HepG2 (cell line): Measurements from ENCODE around the gene MRPL34. TPM values are rescaled to one million over a fixed set of nuclear protein-coding genes. Genes with fewer than 3 reads are reported as not detected.

Experiments used
- ATAC-seq: fragments of 200-7000 bp; cut with Tn5 transposase; 3 replicates; pipeline ENCODE4 v1.9.1; 2020; ENCODE audit warnings: mild to moderate bottlenecking, moderate library complexity
- BruUV-seq: library from RNA; stranded (reverse); fragments of 400-500 nt; replicated peaks from 2 replicates; lab custom pipeline; 2021; lab: Mats Ljungman, UMichigan
- CTCF ChIA-PET: fragments of 300-600 bp; formaldehyde crosslinking; extraction: SDS; loops from one replicate; lab custom pipeline; 2021; ENCODE audit warnings: low total read pairs, inconsistent platforms, low intra/inter-chr PET ratio; lab: Yijun Ruan, JAX
- POLR2A ChIA-PET: fragments of 350-600 bp; sonication (Branson Sonifier 250); formaldehyde crosslinking; loops from one replicate; lab custom pipeline; 2020; ENCODE audit warnings: antibody characterized with exemption, inconsistent platforms; lab: Yijun Ruan, JAX
- DNase-seq: peaks from one replicate; pipeline ENCODE4 v3.0.0-alpha.2; 2015; ENCODE audit warnings: low spot score
- FAIRE-seq: peaks from 3 replicates; lab custom pipeline; 2011; peaks lifted over from hg19 to GRCh38; lab: Jason Lieb, UNC
- H2AFZ ChIP-seq: one replicate; pipeline ENCODE4 v1.6.1; 2011; ENCODE audit warnings: low read length, inconsistent platforms
- H3K27ac ChIP-seq: fragments of 300-600 bp; 3 replicates; pipeline ENCODE4 v1.8.0; 2011; ENCODE audit warnings: mixed run types, mild to moderate bottlenecking, mixed read lengths, low read length, inconsistent platforms; ENCODE audit not compliant: insufficient read depth; ENCODE audit errors: extremely low read length
- H3K27me3 ChIP-seq, 2 experiments: fragments of 200-600 bp in 1 of 2; 2 replicates in 1 of 2; 3 replicates in 1 of 2; pipeline versions ENCODE4 v1.6.0 to v1.8.0; 2011; ENCODE audit warnings: low read length in 2 of 2, mild to moderate bottlenecking in 2 of 2, moderate library complexity in 2 of 2, inconsistent platforms in 1 of 2; ENCODE audit not compliant: insufficient read depth in 2 of 2, control insufficient read depth in 1 of 2
- H3K36me3 ChIP-seq, 2 experiments: fragments of 200-600 bp in 1 of 2; replicated peaks in 1 of 2; 2 replicates in 1 of 2; 3 replicates in 1 of 2; pipeline versions ENCODE4 v1.5.1 to v1.8.0; 2011; ENCODE audit warnings: low read length in 2 of 2, inconsistent platforms in 1 of 2; ENCODE audit not compliant: insufficient read depth in 2 of 2, control insufficient read depth in 1 of 2
- H3K4me1 ChIP-seq: 2 replicates; pipeline ENCODE4 v1.5.1; 2012; ENCODE audit warnings: low read length, inconsistent platforms; ENCODE audit not compliant: insufficient read depth
- H3K4me2 ChIP-seq: 2 replicates; pipeline ENCODE4 v1.6.0; 2011; ENCODE audit warnings: low read depth, low read length, inconsistent platforms
- H3K4me3 ChIP-seq, 3 experiments: fragments of 200-600 bp in 1 of 3; sonication (generic), shearing (Covaris generic) in 1 of 3; replicated peaks in 1 of 3; 2 replicates each; pipeline ENCODE4 v1.5.1; 2011 to 2016; ENCODE audit warnings: low read length in 3 of 3, inconsistent platforms in 2 of 3, low read depth in 2 of 3, mild to moderate bottlenecking in 2 of 3, control low read depth in 1 of 3, mixed read lengths in 1 of 3; ENCODE audit not compliant: insufficient read depth in 1 of 3
- H3K79me2 ChIP-seq: one replicate; pipeline ENCODE4 v1.6.1; 2011; ENCODE audit warnings: low read length, inconsistent platforms; ENCODE audit not compliant: insufficient read depth
- H3K9ac ChIP-seq: 2 replicates; pipeline ENCODE4 v1.6.0; 2011; ENCODE audit warnings: mild to moderate bottlenecking, low read depth, low read length, inconsistent platforms; ENCODE audit not compliant: insufficient read depth
- H3K9me3 ChIP-seq: 2 replicates; pipeline ENCODE4 v1.5.1; 2012; ENCODE audit warnings: mild to moderate bottlenecking, low read length
- H4K20me1 ChIP-seq: 2 replicates; pipeline ENCODE4 v1.6.0; 2011; ENCODE audit warnings: inconsistent platforms, mild to moderate bottlenecking, low read length, moderate library complexity; ENCODE audit not compliant: insufficient read depth
- CBFB ChIP-seq: sonication (generic); formaldehyde crosslinking; IDR thresholded peaks from 2 replicates; pipeline ENCODE4 v1.4.0; 2020; ENCODE audit warnings: missing genetic modification reagents
- HNRNPK ChIP-seq: fragments of 200-400 bp; formaldehyde crosslinking; IDR thresholded peaks from 2 replicates; pipeline ENCODE4 v1.6.1; 2018; ENCODE audit warnings: low read length, low read depth, moderate library complexity, mild to moderate bottlenecking; ENCODE audit not compliant: poor library complexity, severe bottlenecking
- HOXD1 ChIP-seq: sonication (generic); formaldehyde crosslinking; IDR thresholded peaks from 2 replicates; pipeline ENCODE4 v1.5.0; 2020; ENCODE audit warnings: missing genetic modification reagents
- KMT2A ChIP-seq: sonication (generic); formaldehyde crosslinking; IDR thresholded peaks from 2 replicates; pipeline ENCODE4 v1.4.0; 2020; ENCODE audit warnings: missing genetic modification reagents
- NCOA1 ChIP-seq: sonication (generic); formaldehyde crosslinking; IDR thresholded peaks from 2 replicates; pipeline ENCODE4 v1.9.0; 2021; ENCODE audit warnings: missing genetic modification reagents
- PCBP1 ChIP-seq: fragments of 200-400 bp; formaldehyde crosslinking; IDR thresholded peaks from 2 replicates; pipeline ENCODE4 v1.6.1; 2017; ENCODE audit warnings: mild to moderate bottlenecking, low read depth, low read length, borderline replicate concordance
- POLR2G ChIP-seq: fragments of 200-400 bp; formaldehyde crosslinking; IDR thresholded peaks from 2 replicates; pipeline ENCODE4 v1.6.1; 2018; ENCODE audit warnings: mild to moderate bottlenecking, low read depth, low read length, moderate library complexity
- RBFOX2 ChIP-seq: fragments of 200-400 bp; formaldehyde crosslinking; IDR thresholded peaks from 2 replicates; pipeline ENCODE4 v1.6.1; 2017; ENCODE audit warnings: low read depth, mild to moderate bottlenecking, low read length
- SRSF4 ChIP-seq: fragments of 200-400 bp; formaldehyde crosslinking; IDR thresholded peaks from one replicate; pipeline ENCODE4 v1.6.1; 2018; ENCODE audit warnings: mild to moderate bottlenecking, low read depth, low read length, moderate library complexity; ENCODE audit not compliant: poor library complexity, severe bottlenecking
- SSRP1 ChIP-seq: IDR thresholded peaks from 2 replicates; pipeline ENCODE4 v1.6.1; 2016; ENCODE audit warnings: control low read depth
- XRCC5 ChIP-seq: fragments of 200-400 bp; formaldehyde crosslinking; optimal IDR thresholded peaks from 2 replicates; pipeline ENCODE3; 2017; ENCODE audit warnings: mild to moderate bottlenecking, low read length
- ZFP36L2 ChIP-seq: sonication (generic); formaldehyde crosslinking; IDR thresholded peaks from 2 replicates; pipeline ENCODE4 v1.4.0; 2020; ENCODE audit warnings: missing genetic modification reagents
- ZFYVE20 ChIP-seq: sonication (generic); formaldehyde crosslinking; IDR thresholded peaks from 2 replicates; pipeline ENCODE4 v1.8.0; 2023; ENCODE audit warnings: low read depth, mild to moderate bottlenecking, moderate library complexity, missing genetic modification reagents, borderline replicate concordance
- WGBS: methylation state at CpG from one replicate; pipeline ENCODE4 v1.1.6; 2017; ENCODE audit warnings: low lambda C conversion rate; 5-methylcytosine and 5-hydroxymethylcytosine counted together
- in situ Hi-C: cut with HindIII; loops from 2 replicates; pipeline ENCODE4 v1.10.0; 2017; ENCODE audit warnings: low pct_unique_long_range_greater_than_20kb; ENCODE audit not compliant: extremely low pct_ligation_motif_present
- intact Hi-C: fragments of 100-400 bp; cut with micrococcal nuclease; formaldehyde crosslinking; loops from one replicate; pipeline ENCODE4 v1.10.0; 2022; ENCODE audit not compliant: unreplicated experiment
- polyA plus RNA-seq, 8 experiments: library from polyadenylated mRNA; depleted of rRNA in 3 of 8; stranded (reverse) in 7 of 8; unstranded in 1 of 8; fragments of >200 nt; fragmentation: Illumina TruSeq in 4 of 8; extraction: Trizol in 4 of 8; gene quantifications; 2 replicates each; pipeline versions ENCODE4 v1.2.1 to v1.2.3, GENCODE V29; 2011 to 2016; ENCODE audit warnings: low read depth in 4 of 8, missing spikeins in 1 of 8, mixed read lengths in 1 of 8; ENCODE audit not compliant: insufficient read depth in 1 of 8
- total RNA-seq, 5 experiments: library from RNA; depleted of rRNA; stranded (reverse); fragments of >200 nt; fragmentation: Illumina TruSeq; extraction: Trizol; gene quantifications; 2 replicates each; pipeline ENCODE4 v1.2.3, GENCODE V29; 2016; ENCODE audit warnings: low read depth in 1 of 5
- TF ChIP-seq, protein P1 (sequence below), 2 experiments: sonication (generic) in 1 of 2; formaldehyde crosslinking in 1 of 2; IDR thresholded peaks; 2 replicates each; pipeline versions ENCODE4 v1.4.0 to v1.6.1; 2018 to 2020; ENCODE audit warnings: missing genetic modification reagents in 2 of 2, borderline replicate concordance in 1 of 2, low read depth in 1 of 2, mild to moderate bottlenecking in 1 of 2, missing biosample characterization in 1 of 2
- TF ChIP-seq, protein P2 (sequence below): sonication (generic); formaldehyde crosslinking; IDR thresholded peaks from 2 replicates; pipeline ENCODE4 v1.4.0; 2020; ENCODE audit warnings: mild to moderate bottlenecking, missing genetic modification reagents

The MRPL34 gene
- total and polyA plus RNA-seq, 2 of the 13 experiments (the other 11 are each of a cell fraction or from before 2014, with no cell fraction given): 74.0 to 77.3 TPM

DNA sequence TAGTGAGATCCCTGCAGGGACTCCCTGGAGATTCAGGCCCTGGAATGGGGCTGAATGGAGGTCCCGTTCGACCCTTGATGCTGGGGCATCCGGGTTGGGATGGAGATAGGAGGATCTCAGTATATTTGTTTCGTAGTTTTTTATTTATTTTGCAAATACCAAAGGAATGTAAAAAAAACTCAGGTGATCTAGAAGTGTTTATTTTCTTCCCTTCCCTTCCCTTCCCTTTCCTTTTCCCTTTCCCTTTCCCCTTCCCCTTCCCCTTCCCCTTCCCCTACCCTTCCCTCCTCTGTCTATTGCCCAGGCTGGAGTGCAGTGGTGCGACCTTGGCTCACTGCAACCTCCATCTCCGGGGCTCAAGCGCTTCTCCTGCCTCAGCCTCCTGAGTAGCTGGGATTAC is 36.2 kb downstream of the MRPL34 start:
- H3K9me3 ChIP-seq: no peaks in the 10 kb centered on the region
- H3K4me3 ChIP-seq: no peak overlapping the region
- WGBS: 88% methylated on average over 7 of the region's 7 CpGs
- no peak overlapping the region for H2AFZ ChIP-seq
- no peaks in the 10 kb centered on the region for H4K20me1 ChIP-seq
- ATAC-seq (no peak), DNase-seq (no peak), FAIRE-seq (no peak)
- POLR2A ChIA-PET: no interaction called here
- no peak for TF ChIP-seq CBFB (CRISPR knock-in tag)
- TF ChIP-seq HNRNPK: peak; percentile 88
- 0 out of 2 replicates have a peak, but pooled peaks have one; percentile 1 for TF ChIP-seq POLR2G
- TF ChIP-seq SRSF4: no peak
- 0 out of 2 replicates have a peak, but pooled peaks have one; percentile 26 for TF ChIP-seq PCBP1
- TF ChIP-seq RBFOX2: 0 out of 2 replicates have a peak, but pooled peaks have one; percentile 5
- no TSS peak for BruUV-seq
- no peak overlapping the region for H3K9ac ChIP-seq
- H3K79me2 ChIP-seq: peaks cover 7% of the 10 kb centered on the region
- peaks cover 43% of the 10 kb centered on the region for H3K4me1 ChIP-seq
- no peak overlapping the region for H3K4me2 ChIP-seq
- peak overlapping the region; percentile 66 for H3K27ac ChIP-seq
- in situ Hi-C loops (no loop called here), intact Hi-C loops (loop anchor here (10.0 kb wide), 1 partner anchor 123 kb away; the partner anchor contains the start of gene NXNL1)
- no peaks in the 10 kb centered on the region; a peak in 1 of 5 replicates for H3K27me3 ChIP-seq
- H3K36me3 ChIP-seq: peaks cover 1 to 9% of the 10 kb centered on the region in 2 experiments; a peak in 1 of 5 replicates
- CTCF ChIA-PET: no interaction called here

DNA sequence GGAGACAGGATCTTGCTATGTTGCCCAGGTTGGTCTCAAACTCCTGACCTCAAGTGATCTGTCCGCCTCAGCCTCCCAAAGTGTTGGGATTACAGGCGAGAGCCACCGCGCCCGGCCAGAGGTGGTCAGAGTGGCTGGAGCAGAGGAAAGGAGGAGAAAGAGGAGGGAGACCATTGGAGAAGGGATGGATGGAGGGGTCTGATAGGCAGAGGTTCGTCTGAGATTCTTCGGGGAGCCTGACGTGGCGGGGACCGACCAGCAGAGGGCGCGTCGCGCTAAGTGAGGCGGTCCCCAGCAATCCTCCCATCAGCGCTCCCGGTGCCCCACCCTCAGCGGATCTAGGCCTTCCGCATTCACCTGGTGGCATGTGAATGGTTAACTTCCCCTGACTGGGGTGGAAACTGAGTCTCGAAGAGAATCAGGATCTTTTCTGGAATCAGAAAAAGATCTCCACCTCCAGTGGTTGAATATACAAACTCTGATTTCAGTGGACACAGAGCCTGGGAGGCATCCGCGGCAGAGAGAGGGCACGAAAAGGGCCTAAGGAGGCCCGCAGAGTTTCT is 40.5 kb downstream of the MRPL34 start:
- in situ Hi-C loops: loop anchor here (5.0 kb wide), 1 partner anchor 41 kb away; no protein-coding TSS in a partner anchor
- intact Hi-C loops: loop anchor here (1.0 to 10.0 kb wide), 3 partner anchors 40 to 119 kb away; partner anchors contain the start of gene NXNL1
- Histone ChIP-seq H4K20me1 (no peaks in the 10 kb centered on the region), H3K9me3 (no peaks in the 10 kb centered on the region), H3K36me3 (0 out of 5 replicates have a peak, but pooled peaks cover 0 to 5% of the 10 kb centered on the region in 2 experiments), H3K4me3 (no peak overlapping the region), H3K4me2 (peak overlapping the region; percentile 14; the same call in 1 of the 2 replicates), H2AFZ (no peak overlapping the region), H3K9ac (no peak overlapping the region), H3K27me3 (peaks cover 1 to 13% of the 10 kb centered on the region in 2 experiments; a peak in 3 of 5 replicates), H3K4me1 (peaks cover 32% of the 10 kb centered on the region), H3K27ac (no peak overlapping the region), H3K79me2 (no peaks in the 10 kb centered on the region)
- FAIRE-seq (peak; percentile 79), DNase-seq (peak; percentile 39), ATAC-seq (peak; percentile 90)
- ChIA-PET POLR2A (interaction anchor here (1.0 kb wide), 1 partner anchor 37 kb away, joined by 3 read pairs; no protein-coding TSS in a partner anchor), CTCF (interaction anchor here (1.0 to 4.2 kb wide), 4 partner anchors 37 to 102 kb away, joined by 3 to 49 read pairs (median 6); partner anchors contain the start of gene TMEM221)
- WGBS: 20% methylated on average over 19 of the region's 24 CpGs
- no TSS peak for BruUV-seq
- TF ChIP-seq ZFYVE20: no peak
- TF ChIP-seq KMT2A: no peak
- no peak for TF ChIP-seq XRCC5
- TF ChIP-seq SSRP1 (CRISPR knock-in tag): no peak
- no peak for TF ChIP-seq ZFP36L2 (CRISPR knock-in tag)
- no peak for TF ChIP-seq NCOA1 (CRISPR knock-in tag)
- no peak for TF ChIP-seq HOXD1 (CRISPR knock-in tag)
- TF ChIP-seq, protein P1, sequence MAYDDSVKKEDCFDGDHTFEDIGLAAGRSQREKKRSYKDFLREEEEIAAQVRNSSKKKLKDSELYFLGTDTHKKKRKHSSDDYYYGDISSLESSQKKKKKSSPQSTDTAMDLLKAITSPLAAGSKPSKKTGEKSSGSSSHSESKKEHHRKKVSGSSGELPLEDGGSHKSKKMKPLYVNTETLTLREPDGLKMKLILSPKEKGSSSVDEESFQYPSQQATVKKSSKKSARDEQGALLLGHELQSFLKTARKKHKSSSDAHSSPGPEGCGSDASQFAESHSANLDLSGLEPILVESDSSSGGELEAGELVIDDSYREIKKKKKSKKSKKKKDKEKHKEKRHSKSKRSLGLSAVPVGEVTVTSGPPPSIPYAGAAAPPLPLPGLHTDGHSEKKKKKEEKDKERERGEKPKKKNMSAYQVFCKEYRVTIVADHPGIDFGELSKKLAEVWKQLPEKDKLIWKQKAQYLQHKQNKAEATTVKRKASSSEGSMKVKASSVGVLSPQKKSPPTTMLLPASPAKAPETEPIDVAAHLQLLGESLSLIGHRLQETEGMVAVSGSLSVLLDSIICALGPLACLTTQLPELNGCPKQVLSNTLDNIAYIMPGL (CRISPR knock-in tag; IDR thresholded peaks at IDR 0.05; ENCODE audit: borderline replicate concordance in 1 of 2, low read depth in 1 of 2): peak; percentile 28 to 65; a peak in 2 of 4 replicates
- TF ChIP-seq, protein P2, sequence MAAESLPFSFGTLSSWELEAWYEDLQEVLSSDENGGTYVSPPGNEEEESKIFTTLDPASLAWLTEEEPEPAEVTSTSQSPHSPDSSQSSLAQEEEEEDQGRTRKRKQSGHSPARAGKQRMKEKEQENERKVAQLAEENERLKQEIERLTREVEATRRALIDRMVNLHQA (CRISPR knock-in tag): no peak
